H1 (cell line): ENCODE results near the gene GPX4. TPM values are rescaled to one million over a fixed set of nuclear protein-coding genes. Genes with fewer than 3 reads are reported as not detected.

Source experiments
- CTCF ChIA-PET: fragments of 300-600 bp; sonication (Branson Sonifier 250); formaldehyde crosslinking; loops from one replicate; lab custom pipeline; 2021; ENCODE audit not compliant: partially characterized antibody; lab: Charles Lee
- POLR2A ChIA-PET: fragments of 300-600 bp; sonication (Branson Sonifier 250); formaldehyde crosslinking; loops from one replicate; lab custom pipeline; 2021; ENCODE audit warnings: inconsistent platforms; ENCODE audit not compliant: partially characterized antibody; lab: Charles Lee
- DNase-seq, 2 experiments: peaks; one replicate each; pipeline versions ENCODE4 v3.0.0 to v3.0.0-alpha.2; 2010 to 2022; ENCODE audit warnings: low spot score in 2 of 2, low read depth in 1 of 2, mixed read lengths in 1 of 2
- FAIRE-seq: peaks from 2 replicates; lab custom pipeline; 2011; peaks lifted over from hg19 to GRCh38; lab: Jason Lieb, UNC
- H2AFZ ChIP-seq: 2 replicates; pipeline ENCODE4 v1.8.1; 2012; ENCODE audit warnings: low read length, inconsistent platforms
- H2AK5ac ChIP-seq: 2 replicates; pipeline ENCODE4 v1.6.1; 2013; ENCODE audit warnings: low read depth, low read length
- H2BK120ac ChIP-seq: replicated peaks from 2 replicates; pipeline ENCODE3; 2013; ENCODE audit warnings: low read depth, low read length, inconsistent platforms
- H2BK12ac ChIP-seq: 2 replicates; pipeline ENCODE4 v1.6.1; 2013; ENCODE audit warnings: low read depth, low read length
- H2BK15ac ChIP-seq: 2 replicates; pipeline ENCODE4 v1.6.1; 2013; ENCODE audit warnings: low read length
- H2BK20ac ChIP-seq: 2 replicates; pipeline ENCODE4 v1.6.1; 2013; ENCODE audit warnings: low read length
- H2BK5ac ChIP-seq: 2 replicates; pipeline ENCODE4 v1.6.1; 2013; ENCODE audit warnings: low read depth, low read length
- H3K14ac ChIP-seq: 2 replicates; pipeline ENCODE4 v1.6.1; 2013; ENCODE audit warnings: inconsistent platforms; ENCODE audit not compliant: insufficient read length
- H3K18ac ChIP-seq: 2 replicates; pipeline ENCODE4 v1.6.1; 2013; ENCODE audit warnings: low read length; ENCODE audit errors: extremely low read depth
- H3K23ac ChIP-seq: 2 replicates; pipeline ENCODE4 v1.6.1; 2013; ENCODE audit warnings: inconsistent platforms; ENCODE audit not compliant: insufficient read length
- H3K23me2 ChIP-seq: 2 replicates; pipeline ENCODE4 v1.6.1; 2013; ENCODE audit warnings: low read depth, low read length
- H3K27ac ChIP-seq: 2 replicates; pipeline ENCODE4 v1.6.1; 2011; ENCODE audit warnings: low read depth, low read length, inconsistent platforms
- H3K27me3 ChIP-seq, 4 experiments: replicated peaks in 1 of 4; 1 replicate in 1 of 4; 2 replicates in 3 of 4; pipeline versions ENCODE4 v1.6.1 to v1.8.1; 2011 to 2013; ENCODE audit warnings: low read length in 3 of 4, mild to moderate bottlenecking in 3 of 4, inconsistent platforms in 2 of 4, mixed read lengths in 2 of 4, moderate library complexity in 1 of 4; ENCODE audit not compliant: control insufficient read depth in 3 of 4, insufficient read depth in 3 of 4; ENCODE audit errors: extremely low read depth in 1 of 4
- H3K36me3 ChIP-seq, 4 experiments: 2 replicates each; pipeline versions ENCODE4 v1.6.1 to v1.8.1; 2011 to 2013; ENCODE audit warnings: mild to moderate bottlenecking in 4 of 4, low read length in 3 of 4, moderate library complexity in 2 of 4, control low read depth in 1 of 4, inconsistent platforms in 1 of 4; ENCODE audit not compliant: insufficient read depth in 4 of 4, control insufficient read depth in 2 of 4
- H3K4ac ChIP-seq: replicated peaks from 2 replicates; pipeline ENCODE3; 2013; ENCODE audit warnings: low read length, low read depth, mixed read lengths, inconsistent platforms; ENCODE audit not compliant: insufficient read length
- H3K4me1 ChIP-seq, 4 experiments: replicated peaks in 1 of 4; 1 replicate in 1 of 4; 2 replicates in 3 of 4; pipeline versions ENCODE4 v1.6.1 to v1.8.1; 2011 to 2013; ENCODE audit warnings: low read length in 3 of 4, inconsistent platforms in 2 of 4, mixed read lengths in 1 of 4; ENCODE audit not compliant: insufficient read depth in 4 of 4, control insufficient read depth in 3 of 4
- H3K4me2 ChIP-seq, 2 experiments: 2 replicates each; pipeline versions ENCODE4 v1.6.1 to v1.8.1; 2011 to 2013; ENCODE audit warnings: low read depth in 2 of 2, low read length in 2 of 2, control low read depth in 1 of 2, inconsistent platforms in 1 of 2, mild to moderate bottlenecking in 1 of 2; ENCODE audit not compliant: insufficient read depth in 1 of 2
- H3K4me3 ChIP-seq, 4 experiments: fragments of 200-600, 300-600 bp in 1 of 4; sonication (generic), shearing (Covaris generic), sonication (Bioruptor Twin) in 1 of 4; 2 replicates each; pipeline versions ENCODE4 v1.5.1 to v1.8.1; 2011 to 2016; ENCODE audit warnings: low read length in 4 of 4, low read depth in 3 of 4, control low read depth in 2 of 4, inconsistent platforms in 2 of 4, mild to moderate bottlenecking in 2 of 4, mixed read lengths in 1 of 4, moderate library complexity in 1 of 4; ENCODE audit not compliant: insufficient read depth in 2 of 4; ENCODE audit errors: extremely low read depth in 1 of 4
- H3K56ac ChIP-seq: replicated peaks from 2 replicates; pipeline ENCODE3; 2013; ENCODE audit warnings: low read depth, mild to moderate bottlenecking, mixed read lengths, low read length, inconsistent platforms; ENCODE audit not compliant: insufficient read length
- H3K79me1 ChIP-seq: 2 replicates; pipeline ENCODE4 v1.6.1; 2013; ENCODE audit warnings: low read depth, low read length, control low read depth
- H3K79me2 ChIP-seq, 2 experiments: 2 replicates each; pipeline versions ENCODE4 v1.6.1 to v1.8.1; 2012 to 2013; ENCODE audit warnings: low read length in 2 of 2, mild to moderate bottlenecking in 2 of 2, inconsistent platforms in 1 of 2; ENCODE audit not compliant: insufficient read depth in 2 of 2, control insufficient read depth in 1 of 2
- H3K9ac ChIP-seq, 4 experiments: replicated peaks in 1 of 4; 1 replicate in 1 of 4; 2 replicates in 3 of 4; pipeline versions ENCODE4 v1.6.1 to v1.8.1; 2011 to 2013; ENCODE audit warnings: low read depth in 3 of 4, low read length in 3 of 4, control low read depth in 2 of 4, mild to moderate bottlenecking in 2 of 4, moderate library complexity in 2 of 4, inconsistent platforms in 1 of 4; ENCODE audit errors: extremely low read depth in 1 of 4
- H3K9me3 ChIP-seq, 2 experiments: 2 replicates each; pipeline versions ENCODE4 v1.6.1 to v1.8.1; 2012 to 2013; ENCODE audit warnings: mild to moderate bottlenecking in 2 of 2, moderate library complexity in 2 of 2, control low read depth in 1 of 2, inconsistent platforms in 1 of 2, low read depth in 1 of 2, low read length in 1 of 2, mixed read lengths in 1 of 2; ENCODE audit not compliant: insufficient read depth in 2 of 2
- H4K20me1 ChIP-seq, 2 experiments: replicated peaks in 1 of 2; 2 replicates each; pipeline versions ENCODE3 to v1.8.1; 2011 to 2013; ENCODE audit warnings: inconsistent platforms in 2 of 2, low read length in 2 of 2, mild to moderate bottlenecking in 1 of 2; ENCODE audit not compliant: insufficient read depth in 2 of 2, control insufficient read depth in 1 of 2
- H4K5ac ChIP-seq: 2 replicates; pipeline ENCODE4 v1.6.1; 2013; ENCODE audit warnings: low read length, low read depth, mixed read lengths, inconsistent platforms; ENCODE audit not compliant: insufficient read length
- H4K8ac ChIP-seq: 2 replicates; pipeline ENCODE4 v1.8.0; 2013; ENCODE audit warnings: mild to moderate bottlenecking, moderate library complexity, low read length, inconsistent platforms; ENCODE audit not compliant: insufficient read depth; ENCODE audit errors: extremely low read depth
- H4K91ac ChIP-seq: replicated peaks from 2 replicates; pipeline ENCODE3; 2013; ENCODE audit warnings: low read length, mixed read lengths, inconsistent platforms; ENCODE audit not compliant: insufficient read length
- CBX5 ChIP-seq: fragments of 300-800, 300-1000 bp; sonication (generic); IDR thresholded peaks from 2 replicates; pipeline ENCODE4 v1.7.1; 2016; ENCODE audit warnings: antibody characterized with exemption, low read length, low read depth
- EGR1 ChIP-seq: IDR thresholded peaks from 2 replicates; pipeline ENCODE4 v1.6.1; 2011; ENCODE audit warnings: low read depth, low read length, borderline replicate concordance
- FOSL1 ChIP-seq: IDR thresholded peaks from 2 replicates; pipeline ENCODE4 v1.6.1; 2011; ENCODE audit warnings: mild to moderate bottlenecking, low read depth, low read length, moderate library complexity; ENCODE audit not compliant: insufficient read depth
- GABPA ChIP-seq: IDR thresholded peaks from 2 replicates; pipeline ENCODE4 v1.6.1; 2011; ENCODE audit warnings: mild to moderate bottlenecking, low read length, moderate library complexity, borderline replicate concordance; ENCODE audit not compliant: insufficient read depth
- NRF1 ChIP-seq: IDR thresholded peaks from 2 replicates; pipeline ENCODE4 v1.6.1; 2011; ENCODE audit warnings: mild to moderate bottlenecking, low read depth, low read length, improper control_type of control experiment
- SIN3A ChIP-seq, 2 experiments: IDR thresholded peaks in 1 of 2; conservative IDR thresholded peaks in 1 of 2; 2 replicates each; pipeline ENCODE4 v1.6.1; 2011 to 2012; ENCODE audit warnings: low read length in 2 of 2, improper control_type of control experiment in 1 of 2, low read depth in 1 of 2, mild to moderate bottlenecking in 1 of 2
- WGBS, 2 experiments: shearing (Covaris generic) in 1 of 2; methylation state at CpG; one replicate each; pipeline versions ENCODE4 v1.1.6 to v1.1.7; 2013 to 2015; ENCODE audit warnings: low lambda C conversion rate in 2 of 2, mixed read lengths in 2 of 2, inconsistent platforms in 1 of 2, low coverage in 1 of 2, missing lambda C conversion rate in 1 of 2; ENCODE audit not compliant: insufficient replicate concordance in 2 of 2, insufficient coverage in 1 of 2, insufficient read length in 1 of 2; ENCODE audit errors: extremely low coverage in 1 of 2, missing lambda C conversion rate in 1 of 2; 5-methylcytosine and 5-hydroxymethylcytosine counted together
- polyA plus RNA-seq, 7 experiments: library from polyadenylated mRNA; depleted of rRNA in 3 of 7; stranded (reverse) in 5 of 7; unstranded in 2 of 7; fragments of >200 nt in 5 of 7; fragments of 200-250 nt in 2 of 7; gene quantifications; 1 replicate in 5 of 7; 2 replicates in 1 of 7; 4 replicates in 1 of 7; pipeline versions ENCODE4 v1.2.1 to v1.2.3, GENCODE V29; 2011 to 2013; ENCODE audit warnings: missing spikeins in 2 of 7, mixed read lengths in 2 of 7
- total RNA-seq: library from RNA; stranded (reverse); fragmentation: NEBNext Ultra II Directional; extraction: Animal tissue kit (Norgen Biotek cat#: 25700); gene quantifications from 2 replicates; pipeline ENCODE4 v1.2.1, GENCODE V29; 2021

Gene GPX4
- total and polyA plus RNA-seq, 2 of the 8 experiments (the other 6 are each of a cell fraction or from before 2014, with no cell fraction given), result 342 to 693 TPM

DNA sequence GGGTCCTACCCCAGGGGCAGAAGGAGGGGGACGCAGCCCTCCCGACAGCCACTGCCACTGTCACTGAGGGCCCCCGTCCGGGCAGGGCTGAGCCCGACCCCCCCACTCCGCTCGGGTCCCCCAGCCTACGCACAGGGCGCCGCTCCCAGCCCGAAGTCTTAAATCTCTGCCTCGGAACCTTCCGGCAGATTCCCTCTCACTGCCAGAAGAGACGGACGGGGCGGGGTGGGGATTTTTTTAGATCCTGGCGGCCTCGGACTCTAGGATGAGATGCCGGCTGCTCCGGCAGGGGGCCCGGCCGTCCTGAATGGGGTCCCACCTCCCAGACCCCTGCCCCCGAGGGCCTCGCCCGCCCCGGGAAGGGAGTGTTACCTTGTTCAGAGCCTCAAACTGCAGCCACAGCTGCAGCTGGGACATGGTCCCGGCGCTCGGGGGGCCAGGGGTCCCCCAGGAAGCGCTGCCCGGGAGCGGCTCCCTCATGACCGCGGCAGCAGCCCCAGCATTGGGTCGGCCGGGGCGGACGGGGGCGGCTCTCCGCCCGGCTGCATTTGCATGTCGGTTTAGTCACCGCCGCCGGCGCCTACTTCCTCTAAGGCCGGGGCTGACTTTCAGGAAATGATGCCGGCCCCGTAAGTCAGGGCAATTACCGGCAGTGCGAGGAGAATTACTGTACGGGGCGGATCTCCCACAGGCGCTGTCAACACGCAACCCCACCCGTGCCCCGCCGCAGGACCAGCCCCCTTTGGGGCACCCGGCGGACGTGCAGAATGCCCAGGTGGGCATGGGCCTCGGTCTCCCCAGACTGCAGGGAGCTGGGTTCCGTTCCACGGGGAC lies 28.1 kb downstream of the GPX4 start:
- Histone ChIP-seq H3K18ac (peak overlapping the region; percentile 19; the same call in 1 of the 2 replicates), H3K4me1 (peaks cover 0 to 15% (median 7%) of the 10 kb centered on the region in 4 experiments; a peak in 6 of 7 replicates), H3K27ac (no peak overlapping the region; the same call in 1 of the 2 replicates), H4K8ac (no peak overlapping the region), H3K56ac (no peak overlapping the region), H2AFZ (no peak overlapping the region), H2BK15ac (no peak overlapping the region), H3K4ac (no peak overlapping the region), H2AK5ac (no peak overlapping the region), H3K36me3 (peaks cover 2 to 6% (median 4%) of the 10 kb centered on the region in 4 experiments; a peak in 4 of 8 replicates)
- ChIA-PET CTCF (interaction anchor here (0.7 to 4.5 kb wide), 9 partner anchors 8 to 195 kb away, joined by 3 to 24 read pairs (median 4); no protein-coding TSS in a partner anchor), POLR2A (interaction anchor here (1.3 to 1.7 kb wide), 2 partner anchors 14 to 36 kb away, joined by 5 to 10 read pairs; no protein-coding TSS in a partner anchor)
- no peak for FAIRE-seq
- TF ChIP-seq GABPA (peak; percentile 56; the same call in 1 of the 2 replicates), CBX5 (no peak), NRF1 (no peak), FOSL1 (no peak), SIN3A (conservative IDR thresholded peaks at IDR 0.05 in 1 of 2, IDR thresholded peaks at IDR 0.05 in 1 of 2; ENCODE audit: low read depth in 1 of 2, low read length in 2 of 2) (0 out of 4 replicates have a peak, but pooled peaks of 1 of the 2 experiments have one; percentile 30), EGR1 (peak; percentile 67; the same call in 1 of the 2 replicates)
- TF ChIP-seq, all 59 proteins: peak for 3
- Histone ChIP-seq H3K4me3 (peak overlapping the region; percentile 11 to 52 (median 37); a peak in 7 of 8 replicates), H2BK120ac (no peak overlapping the region), H2BK12ac (no peak overlapping the region), H3K9ac (no peak overlapping the region; a peak in 1 of 7 replicates), H3K9me3 (no peaks in the 10 kb centered on the region), H3K79me1 (peaks cover 14% of the 10 kb centered on the region), H3K14ac (no peak overlapping the region), H4K20me1 (peaks cover 4 to 12% of the 10 kb centered on the region in 2 experiments), H3K4me2 (peak overlapping the region; percentile 52 to 67), H2BK20ac (no peak overlapping the region), H2BK5ac (peak overlapping the region; percentile 75; the same call in 1 of the 2 replicates), H4K91ac (peak overlapping the region; percentile 65), H4K5ac (peak overlapping the region; percentile 33), H3K23ac (no peak overlapping the region), H3K27me3 (no peaks in the 10 kb centered on the region), H3K23me2 (peaks cover 4% of the 10 kb centered on the region; the same call in 1 of the 2 replicates), H3K79me2 (no peaks in the 10 kb centered on the region; a peak in 1 of 4 replicates)
- DNase-seq, result no peak
- 33% methylated on average over 49 of the region's 64 CpGs; no CpG with 5 or more reads in 1 of the 2 experiments for WGBS, 2 experiments
